HEK293T (cell line): Measurements from ENCODE around the gene GGT1.
"Not testable (repeated sequence)": the region's sequence is repeated elsewhere in the genome, so short reads cannot be mapped to it uniquely, and the experiment has no call there.

ENCODE experiments used
- FOXM1 ChIP-seq: fragments of 450-650 bp; IDR thresholded peaks from 2 replicates; pipeline ENCODE4 v1.6.1; 2017; ENCODE audit warnings: mild to moderate bottlenecking, borderline replicate concordance
- HDGF ChIP-seq: fragments of 450-650 bp; IDR thresholded peaks from 2 replicates; pipeline ENCODE4 v1.6.1; 2017; ENCODE audit warnings: antibody characterized with exemption, borderline replicate concordance
- PKNOX1 ChIP-seq: fragments of 450-650 bp; IDR thresholded peaks from 2 replicates; pipeline ENCODE4 v1.6.1; 2016
- SUZ12 ChIP-seq: fragments of 450-650 bp; IDR thresholded peaks from 2 replicates; pipeline ENCODE4 v1.6.1; 2016; ENCODE audit warnings: mild to moderate bottlenecking

GRCh38 chr22:24602847-24603769 lies at the start of gene GGT1:
- not testable (repeated sequence) for TF ChIP-seq SUZ12, HDGF, PKNOX1, FOXM1
